Glomerular endothelial cell (primary cell): Measurements from ENCODE around the gene IFIT2. TPM values are rescaled to one million over a fixed set of nuclear protein-coding genes. Genes with fewer than 3 reads are reported as not detected.
"Not testable (repeated sequence)": the region's sequence is repeated elsewhere in the genome, so short reads cannot be mapped to it uniquely, and the experiment has no call there.

Experiments used
- DNase-seq: peaks from one replicate; pipeline ENCODE4 v3.0.0-alpha.2; 2011; ENCODE audit warnings: low read depth, low spot score; ENCODE audit errors: extremely low read depth
- total RNA-seq: library from RNA; depleted of rRNA; stranded (reverse); fragments of >200 nt; gene quantifications from 2 replicates; pipeline ENCODE4 v1.2.3, GENCODE V29; 2015

The IFIT2 gene
- total RNA-seq, 1 donor from 2014 or later, result 8.9 TPM

GRCh38 chr10:89279421-89279869, 22.4 kb upstream of the IFIT2 start:
- DNase-seq, result peak; percentile 58

GRCh38 chr10:89280508-89280907, 21.3 kb upstream of the IFIT2 start:
- DNase-seq, result no peak

GRCh38 chr10:89281606-89282395, 20.0 kb upstream of the IFIT2 start:
- DNase-seq, result no peak

GRCh38 chr10:89283025-89283935, 18.6 kb upstream of the IFIT2 start:
- no peak for DNase-seq

GRCh38 chr10:89283936-89284475, 17.8 kb upstream of the IFIT2 start:
- DNase-seq, result no peak

GRCh38 chr10:89284711-89285110, 17.1 kb upstream of the IFIT2 start:
- DNase-seq, result not testable (repeated sequence)

- DNase-seq, result not testable (repeated sequence)
These were observed 16.5 kb upstream of the IFIT2 start for GRCh38 chr10:89285303-89285702.

GRCh38 chr10:89294721-89295239, 7.1 kb upstream of the IFIT2 start:
- no peak for DNase-seq

GRCh38 chr10:89295597-89295996, 6.2 kb upstream of the IFIT2 start:
- no peak for DNase-seq

GRCh38 chr10:89296220-89296648, 5.6 kb upstream of the IFIT2 start:
- no peak for DNase-seq

GRCh38 chr10:89297356-89297755, 4.5 kb upstream of the IFIT2 start:
- no peak for DNase-seq

- DNase-seq, result no peak
These were observed 4.1 kb upstream of the IFIT2 start for GRCh38 chr10:89297791-89298190.

- no peak for DNase-seq
These were observed 2.8 kb upstream of the IFIT2 start for GRCh38 chr10:89299031-89299430.

GRCh38 chr10:89301232-89301631, 614 bp upstream of the IFIT2 start:
- no peak for DNase-seq

GRCh38 chr10:89302625-89303024, 779 bp downstream of the IFIT2 start:
- no peak for DNase-seq

GRCh38 chr10:89303161-89303560, 1.3 kb downstream of the IFIT2 start:
- DNase-seq, result no peak

GRCh38 chr10:89304026-89304425, 2.2 kb downstream of the IFIT2 start:
- no peak for DNase-seq

GRCh38 chr10:89304446-89304845, 2.6 kb downstream of the IFIT2 start:
- no peak for DNase-seq

GRCh38 chr10:89304925-89305324, 3.1 kb downstream of the IFIT2 start:
- DNase-seq, result no peak

- no peak for DNase-seq
These were observed 4.1 kb downstream of the IFIT2 start for GRCh38 chr10:89305766-89306433.
